Measurements from ENCODE around the gene TIA1. TPM values are rescaled to one million over a fixed set of nuclear protein-coding genes. Genes with fewer than 3 reads are reported as not detected.

TIA1 gene
- total RNA-seq, 2 experiments from 2014 or later = 121 to 129 TPM

GRCh38 chr2:70211595-70211994, 36.8 kb downstream of the TIA1 start:
- Histone ChIP-seq H3K27ac (ENCODE audit: low read depth, low read length, poor library complexity, severe bottlenecking) (no peak overlapping the region), H2AFZ (ENCODE audit: low read length) (no peak overlapping the region), H3K4me3 (ENCODE audit: low read depth, low read length, poor library complexity, severe bottlenecking) (no peak overlapping the region), H3K36me3 (ENCODE audit: insufficient read depth, low read length) (peaks cover 79% of the 10 kb centered on the region), H3K4me1 (ENCODE audit: insufficient read depth, low read length, poor library complexity, severe bottlenecking) (no peaks in the 10 kb centered on the region), H3K4me2 (ENCODE audit: low read length) (no peak overlapping the region), H3K9me3 (ENCODE audit: low read length) (no peaks in the 10 kb centered on the region), H3K9me2 (ENCODE audit: insufficient read depth, low read length) (no peaks in the 10 kb centered on the region), H4K20me1 (ENCODE audit: insufficient read depth, low read length) (no peaks in the 10 kb centered on the region), H3K79me2 (ENCODE audit: insufficient read depth, low read depth, low read length) (no peaks in the 10 kb centered on the region)
- CTCF ChIA-PET (ENCODE audit: unreplicated experiment) = no interaction called here
- intact Hi-C loops (cut with micrococcal nuclease; ENCODE audit: unreplicated experiment) = no loop called here
- DNase-seq (ENCODE audit: low spot score) = no peak
- TF ChIP-seq EZH2phosphoT487 (IDR thresholded peaks at IDR 0.05; ENCODE audit: borderline replicate concordance, low read depth, low read length) = no peak
- no peak for TF ChIP-seq CTCF (conservative IDR thresholded peaks at IDR 0.05; ENCODE audit: low read length)
- POLR2A ChIA-PET = no interaction called here
- BruUV-seq (replicated peaks) = no TSS peak

GRCh38 chr2:70204452-70204851, 44.0 kb downstream of the TIA1 start:
- Histone ChIP-seq H4K20me1 (ENCODE audit: insufficient read depth, low read length) (no peaks in the 10 kb centered on the region), H3K36me3 (ENCODE audit: insufficient read depth, low read length) (peaks cover 10% of the 10 kb centered on the region; the same call in 1 of the 2 replicates), H3K27ac (ENCODE audit: low read depth, low read length, poor library complexity, severe bottlenecking) (no peak overlapping the region), H3K9me3 (ENCODE audit: low read length) (no peaks in the 10 kb centered on the region), H3K79me2 (ENCODE audit: insufficient read depth, low read depth, low read length) (no peaks in the 10 kb centered on the region), H2AFZ (ENCODE audit: low read length) (no peak overlapping the region), H3K4me3 (ENCODE audit: low read depth, low read length, poor library complexity, severe bottlenecking) (no peak overlapping the region), H3K4me1 (ENCODE audit: insufficient read depth, low read length, poor library complexity, severe bottlenecking) (no peaks in the 10 kb centered on the region), H3K4me2 (ENCODE audit: low read length) (no peak overlapping the region), H3K9me2 (ENCODE audit: insufficient read depth, low read length) (no peaks in the 10 kb centered on the region)
- intact Hi-C loops (cut with micrococcal nuclease; ENCODE audit: unreplicated experiment) = no loop called here
- no TSS peak for BruUV-seq (replicated peaks)
- no peak for DNase-seq (ENCODE audit: low spot score)
- TF ChIP-seq CTCF (conservative IDR thresholded peaks at IDR 0.05; ENCODE audit: low read length) (no peak), EZH2phosphoT487 (IDR thresholded peaks at IDR 0.05; ENCODE audit: borderline replicate concordance, low read depth, low read length) (no peak)
- ChIA-PET CTCF (ENCODE audit: unreplicated experiment) (no interaction called here), POLR2A (no interaction called here)

- Histone ChIP-seq H4K20me1 (ENCODE audit: insufficient read depth, low read length) (no peaks in the 10 kb centered on the region), H3K27ac (ENCODE audit: low read depth, low read length, poor library complexity, severe bottlenecking) (no peak overlapping the region), H3K4me3 (ENCODE audit: low read depth, low read length, poor library complexity, severe bottlenecking) (no peak overlapping the region), H3K79me2 (ENCODE audit: insufficient read depth, low read depth, low read length) (no peaks in the 10 kb centered on the region), H2AFZ (ENCODE audit: low read length) (no peak overlapping the region), H3K9me2 (ENCODE audit: insufficient read depth, low read length) (no peaks in the 10 kb centered on the region), H3K36me3 (ENCODE audit: insufficient read depth, low read length) (peaks cover 1% of the 10 kb centered on the region; the same call in 1 of the 2 replicates), H3K4me2 (ENCODE audit: low read length) (no peak overlapping the region), H3K4me1 (ENCODE audit: insufficient read depth, low read length, poor library complexity, severe bottlenecking) (no peaks in the 10 kb centered on the region), H3K9me3 (ENCODE audit: low read length) (no peaks in the 10 kb centered on the region)
- CTCF ChIA-PET (ENCODE audit: unreplicated experiment) = no interaction called here
- no TSS peak for BruUV-seq (replicated peaks)
- DNase-seq (ENCODE audit: low spot score) = no peak
- TF ChIP-seq EZH2phosphoT487 (IDR thresholded peaks at IDR 0.05; ENCODE audit: borderline replicate concordance, low read depth, low read length) (no peak), CTCF (conservative IDR thresholded peaks at IDR 0.05; ENCODE audit: low read length) (no peak)
- POLR2A ChIA-PET = interaction anchor here (0.8 kb wide), 1 partner anchor 359 kb away, joined by 3 read pairs; no protein-coding TSS in a partner anchor
- intact Hi-C loops (cut with micrococcal nuclease; ENCODE audit: unreplicated experiment) = no loop called here
Measured at GRCh38 chr2:70203086-70203485, 45.3 kb downstream of the TIA1 start.
